ENCODE results near the gene STX3. TPM values are rescaled to one million over a fixed set of nuclear protein-coding genes. Genes with fewer than 3 reads are reported as not detected.
"Not testable (repeated sequence)": the region's sequence is repeated elsewhere in the genome, so short reads cannot be mapped to it uniquely, and the experiment has no call there.

The STX3 gene
- total RNA-seq, 2 donors from 2014 or later: 6.9 to 12.9 TPM

DNA sequence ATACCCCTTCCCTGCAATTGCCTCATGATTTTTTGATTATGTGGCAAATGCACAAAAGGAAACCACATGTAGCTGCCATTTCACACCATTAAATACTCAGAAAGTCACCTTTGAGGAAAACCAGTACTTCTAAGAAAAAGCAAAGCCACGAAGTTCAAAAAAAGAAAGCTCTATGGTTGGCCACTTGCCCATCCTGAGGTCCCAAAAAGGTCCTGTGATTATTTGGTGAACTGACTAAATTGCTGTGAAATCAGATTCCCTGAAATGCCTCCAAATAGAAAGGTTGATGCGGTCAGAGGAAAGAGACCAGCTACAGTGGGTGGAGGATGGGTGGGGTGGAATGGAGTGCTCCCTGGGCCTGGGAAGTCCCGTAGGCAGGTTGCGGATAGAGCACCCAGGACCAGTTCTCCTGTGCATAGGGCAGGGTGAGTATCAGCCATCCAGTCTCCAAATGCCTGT, 28.5 kb downstream of the STX3 start:
- H3K4me1 Mint-ChIP-seq (ENCODE audit: low read depth): no peaks in the 10 kb centered on the region
- H3K36me3 Mint-ChIP-seq (ENCODE audit: insufficient read depth in 2 of 2): peaks cover 0 to 3% of the 10 kb centered on the region in 2 donors
- H3K9me3 Mint-ChIP-seq: no peaks in the 10 kb centered on the region
- DNase-seq (peak in 1 of 2 donors; percentile 6), ATAC-seq (replicated peaks in 1 of 2) (peak; percentile 51 to 74)
- no peak overlapping the region for H3K27ac Mint-ChIP-seq
- H3K27me3 Mint-ChIP-seq (ENCODE audit: low read depth): no peaks in the 10 kb centered on the region
- peak overlapping the region in 1 of 2 donors; percentile 35 for H3K4me3 Mint-ChIP-seq

DNA sequence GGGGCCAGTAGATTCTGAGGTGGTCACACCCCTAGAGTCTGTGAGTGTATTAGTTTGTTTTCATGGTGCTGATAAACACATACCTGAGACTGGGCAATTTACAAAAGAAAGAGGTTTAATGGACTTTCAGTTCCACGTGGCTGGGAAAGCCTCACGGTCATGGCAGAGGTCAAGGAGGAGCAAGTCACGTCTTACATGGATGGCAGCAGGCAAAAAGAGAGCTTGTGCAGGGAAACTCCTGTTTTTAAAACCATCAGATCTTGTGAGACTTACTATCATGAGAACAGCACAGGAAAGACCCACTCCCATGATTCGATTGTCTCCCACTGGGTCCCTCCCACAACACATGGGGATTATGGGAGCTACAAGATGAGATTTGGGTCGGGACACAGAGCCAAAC, 29.3 kb downstream of the STX3 start:
- H3K4me1 Mint-ChIP-seq (ENCODE audit: low read depth); H3K9me3 Mint-ChIP-seq; H3K4me3 Mint-ChIP-seq; ATAC-seq (replicated peaks in 1 of 2); H3K27me3 Mint-ChIP-seq (ENCODE audit: low read depth); H3K36me3 Mint-ChIP-seq (ENCODE audit: insufficient read depth in 2 of 2); DNase-seq; H3K27ac Mint-ChIP-seq: not testable (repeated sequence)

DNA sequence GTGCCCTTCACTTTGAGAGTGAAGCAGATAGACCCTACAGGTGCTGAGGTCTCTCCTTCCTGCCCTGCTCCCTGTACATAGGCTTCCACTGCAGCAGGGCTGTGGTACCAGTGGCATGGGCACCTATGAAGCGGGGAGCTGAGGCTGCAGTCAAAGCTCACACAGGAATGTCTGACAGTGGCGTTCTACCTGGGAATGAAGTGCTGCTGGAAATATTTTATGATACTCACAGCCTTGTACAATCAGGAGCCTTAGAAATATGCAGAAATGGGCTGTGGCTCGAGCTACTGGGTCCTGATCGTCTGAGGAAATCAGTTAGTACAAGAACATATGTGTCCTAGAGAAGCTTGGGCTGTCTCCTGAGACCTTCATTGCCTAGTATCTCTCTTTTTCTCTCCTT, 30.6 kb downstream of the STX3 start:
- Mint-ChIP-seq H3K27me3 (ENCODE audit: low read depth) (no peaks in the 10 kb centered on the region), H3K4me1 (ENCODE audit: low read depth) (no peaks in the 10 kb centered on the region), H3K27ac (no peak overlapping the region), H3K4me3 (no peak overlapping the region), H3K9me3 (no peaks in the 10 kb centered on the region), H3K36me3 (ENCODE audit: insufficient read depth in 2 of 2) (peaks cover 0 to 3% of the 10 kb centered on the region in 2 donors)
- ATAC-seq (replicated peaks in 1 of 2): no peak
- DNase-seq: no peak

DNA sequence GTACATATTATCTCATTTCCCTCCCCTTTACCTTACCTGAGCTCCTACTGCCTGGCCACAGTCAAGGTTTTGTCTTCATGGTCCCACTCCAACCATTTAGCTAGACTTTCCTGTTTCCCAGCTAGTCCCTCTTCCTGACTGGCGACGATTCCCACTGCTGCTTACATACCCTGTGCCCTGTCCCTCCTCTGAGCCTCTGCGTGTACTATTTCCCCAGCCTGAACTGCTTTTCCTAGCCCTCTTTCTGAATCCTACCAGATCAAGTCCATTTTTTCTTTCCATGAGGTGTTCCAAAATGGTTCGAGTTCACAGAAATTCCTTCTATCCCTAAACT, 32.0 kb downstream of the STX3 start:
- Mint-ChIP-seq H3K9me3 (no peaks in the 10 kb centered on the region), H3K36me3 (ENCODE audit: insufficient read depth in 2 of 2) (peaks cover 0 to 2% of the 10 kb centered on the region in 2 donors), H3K27me3 (ENCODE audit: low read depth) (no peaks in the 10 kb centered on the region), H3K27ac (no peak overlapping the region), H3K4me1 (ENCODE audit: low read depth) (no peaks in the 10 kb centered on the region), H3K4me3 (no peak overlapping the region)
- no peak for ATAC-seq (replicated peaks in 1 of 2)
- no peak for DNase-seq

DNA sequence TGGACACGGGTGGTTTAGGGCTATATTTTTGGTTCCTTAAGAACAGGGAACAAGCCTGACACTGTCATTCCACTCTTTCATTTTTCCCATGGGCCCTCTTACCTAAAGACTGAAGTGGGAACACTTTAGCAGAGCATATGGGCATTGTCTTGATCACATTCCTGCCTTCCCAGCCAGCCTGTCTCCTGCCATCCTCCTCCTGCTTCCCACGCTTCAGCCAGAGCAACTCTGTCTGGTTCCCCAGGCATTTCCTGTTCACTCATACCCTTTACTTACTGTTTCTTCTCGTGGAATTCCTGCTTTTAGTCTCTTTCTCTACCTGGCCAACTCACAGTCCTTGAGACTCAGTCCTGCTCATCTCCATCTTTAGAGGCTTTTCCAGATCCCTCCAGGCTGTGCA, 32.6 kb downstream of the STX3 start:
- DNase-seq (no peak), ATAC-seq (replicated peaks in 1 of 2) (no peak)
- Mint-ChIP-seq H3K36me3 (ENCODE audit: insufficient read depth in 2 of 2) (peaks cover 0 to 2% of the 10 kb centered on the region in 2 donors), H3K9me3 (no peaks in the 10 kb centered on the region), H3K4me3 (no peak overlapping the region), H3K4me1 (ENCODE audit: low read depth) (no peaks in the 10 kb centered on the region), H3K27ac (no peak overlapping the region), H3K27me3 (ENCODE audit: low read depth) (no peaks in the 10 kb centered on the region)

DNA sequence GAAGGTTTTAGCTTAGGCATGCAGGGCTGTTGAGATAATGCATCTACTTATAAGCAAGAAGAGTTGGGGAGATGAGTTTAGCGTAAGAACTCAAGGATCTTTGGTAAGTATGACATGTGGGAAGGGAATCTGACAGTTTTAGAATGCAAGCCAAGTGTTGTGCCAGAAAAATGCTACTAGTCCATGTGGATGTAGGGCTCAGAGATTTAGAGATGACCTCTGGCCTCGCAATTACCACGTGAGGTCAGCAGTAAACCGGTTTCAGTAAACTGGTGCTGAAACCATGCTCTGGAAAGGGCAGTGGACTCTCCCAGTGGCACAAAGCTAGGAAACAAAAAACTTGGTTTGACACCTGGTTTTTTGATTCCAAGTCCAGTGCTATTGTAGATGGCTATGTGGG, 36.5 kb downstream of the STX3 start:
- no peaks in the 10 kb centered on the region for H3K36me3 Mint-ChIP-seq (ENCODE audit: insufficient read depth in 2 of 2)
- no peaks in the 10 kb centered on the region for H3K27me3 Mint-ChIP-seq (ENCODE audit: low read depth)
- H3K9me3 Mint-ChIP-seq: no peaks in the 10 kb centered on the region
- DNase-seq (no peak), ATAC-seq (replicated peaks in 1 of 2) (no peak)
- no peak overlapping the region for H3K27ac Mint-ChIP-seq
- H3K4me3 Mint-ChIP-seq: no peak overlapping the region
- H3K4me1 Mint-ChIP-seq (ENCODE audit: low read depth): no peaks in the 10 kb centered on the region

DNA sequence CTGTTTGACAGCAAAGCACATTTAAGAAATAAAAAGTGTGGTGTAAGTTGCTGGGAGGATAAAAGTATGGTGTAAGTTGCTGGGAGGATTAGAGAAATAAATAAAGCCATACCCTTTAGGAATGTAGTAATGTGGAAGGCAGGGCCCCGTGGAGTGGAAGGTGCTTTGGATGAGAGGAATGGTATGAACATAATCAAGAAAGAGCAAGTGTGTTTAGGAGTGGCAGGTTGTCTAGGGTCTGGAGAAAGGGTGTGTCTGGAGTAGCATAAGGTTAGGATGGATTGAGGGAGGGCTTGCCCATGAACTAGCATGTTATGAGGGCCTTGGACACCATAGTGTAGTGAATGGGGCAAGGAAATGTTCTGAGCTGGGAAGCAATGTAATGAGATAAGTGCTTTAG, 37.3 kb downstream of the STX3 start:
- no peak for DNase-seq
- no peaks in the 10 kb centered on the region for H3K9me3 Mint-ChIP-seq
- no peak overlapping the region for H3K27ac Mint-ChIP-seq
- H3K4me1 Mint-ChIP-seq (ENCODE audit: low read depth): no peaks in the 10 kb centered on the region
- H3K27me3 Mint-ChIP-seq (ENCODE audit: low read depth): no peaks in the 10 kb centered on the region
- no peak overlapping the region for H3K4me3 Mint-ChIP-seq
- no peak for ATAC-seq (replicated peaks in 1 of 2)
- no peaks in the 10 kb centered on the region for H3K36me3 Mint-ChIP-seq (ENCODE audit: insufficient read depth in 2 of 2)

DNA sequence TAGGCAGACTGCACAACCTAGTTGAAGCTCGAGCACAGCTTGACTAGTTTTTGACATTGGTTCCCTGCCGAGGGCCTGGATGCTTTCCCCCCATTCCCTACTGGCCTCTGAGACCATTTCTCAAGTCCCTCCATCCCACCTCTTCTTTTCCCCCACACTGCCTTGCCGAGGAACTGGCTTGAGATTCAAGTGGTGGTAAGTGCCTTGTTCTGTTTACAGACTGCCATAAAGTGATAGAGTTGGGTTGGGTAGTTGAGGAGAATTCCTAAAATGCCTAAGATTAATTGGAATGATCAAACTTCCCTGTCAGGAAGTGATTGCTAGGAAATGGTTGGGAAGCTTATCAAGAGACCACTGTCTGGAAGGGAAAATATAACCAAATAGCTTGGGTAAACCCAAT, 39.2 kb downstream of the STX3 start:
- Mint-ChIP-seq H3K27ac (no peak overlapping the region), H3K9me3 (no peaks in the 10 kb centered on the region), H3K27me3 (ENCODE audit: low read depth) (no peaks in the 10 kb centered on the region), H3K4me1 (ENCODE audit: low read depth) (no peaks in the 10 kb centered on the region), H3K36me3 (ENCODE audit: insufficient read depth in 2 of 2) (no peaks in the 10 kb centered on the region), H3K4me3 (no peak overlapping the region)
- no peak for ATAC-seq (replicated peaks in 1 of 2)
- no peak for DNase-seq

DNA sequence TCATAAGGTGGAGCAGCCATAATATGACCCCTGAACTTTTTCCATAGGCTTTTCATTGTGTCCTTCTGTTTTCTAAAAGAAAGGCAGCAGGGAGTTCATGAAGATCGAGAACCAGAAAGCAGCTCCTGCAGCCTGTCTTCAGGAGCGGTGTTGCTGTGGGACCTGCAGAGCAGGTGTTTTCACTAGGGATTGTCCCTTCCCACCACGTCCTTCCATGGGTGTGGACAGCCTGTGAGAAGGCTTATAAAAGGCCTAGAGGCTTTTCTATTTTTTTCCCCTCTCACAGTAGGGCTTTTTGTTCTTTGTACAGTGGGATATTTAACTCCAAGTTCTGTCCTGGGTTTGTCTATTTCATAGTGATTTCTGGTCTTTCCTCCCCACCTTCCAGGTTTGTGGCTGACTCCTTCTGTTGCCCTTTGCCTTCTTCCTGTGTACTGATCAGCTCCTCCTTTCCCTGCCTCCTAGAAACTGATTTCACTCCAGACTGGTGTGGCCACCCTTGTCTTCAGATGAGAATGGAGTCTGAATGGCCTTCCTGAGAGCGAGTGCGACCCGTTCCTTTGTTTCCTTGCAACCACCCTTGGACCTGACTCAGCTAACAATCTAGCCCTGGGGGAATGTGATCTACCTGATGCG, 45.3 kb downstream of the STX3 start:
- Mint-ChIP-seq H3K9me3 (no peaks in the 10 kb centered on the region), H3K36me3 (ENCODE audit: insufficient read depth in 2 of 2) (no peaks in the 10 kb centered on the region), H3K4me3 (no peak overlapping the region), H3K27me3 (ENCODE audit: low read depth) (no peaks in the 10 kb centered on the region), H3K27ac (no peak overlapping the region), H3K4me1 (ENCODE audit: low read depth) (no peaks in the 10 kb centered on the region)
- DNase-seq (no peak), ATAC-seq (replicated peaks in 1 of 2) (no peak)

DNA sequence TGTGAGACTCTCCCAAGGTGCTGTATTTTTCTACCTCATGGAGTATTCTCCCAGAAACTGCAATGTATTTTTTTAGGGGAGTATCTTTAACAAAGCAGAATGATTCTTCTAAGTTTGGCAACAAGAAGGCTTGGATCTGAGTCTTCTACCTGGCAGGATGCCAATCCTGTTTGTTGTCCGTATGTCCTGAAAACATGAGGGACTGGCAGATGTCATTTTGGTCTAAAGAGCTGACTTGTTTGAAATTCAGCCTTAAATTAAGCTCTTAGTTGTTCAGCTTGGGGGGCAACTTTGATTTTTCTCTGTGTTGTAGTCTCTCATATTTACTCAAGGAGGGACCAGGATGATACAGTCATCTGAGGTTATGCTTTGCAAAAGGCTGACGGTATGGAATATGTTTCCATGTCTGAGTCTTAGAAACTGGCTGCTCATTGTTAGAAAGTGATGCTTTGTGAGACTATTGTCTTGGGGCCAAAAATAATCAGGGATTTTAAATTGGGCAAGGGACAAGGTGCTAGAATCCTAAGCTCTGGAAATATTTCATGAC, 46.1 kb downstream of the STX3 start:
- H3K36me3 Mint-ChIP-seq (ENCODE audit: insufficient read depth in 2 of 2): no peaks in the 10 kb centered on the region
- no peak overlapping the region for H3K27ac Mint-ChIP-seq
- DNase-seq (no peak), ATAC-seq (replicated peaks in 1 of 2) (no peak)
- H3K4me3 Mint-ChIP-seq: no peak overlapping the region
- no peaks in the 10 kb centered on the region for H3K4me1 Mint-ChIP-seq (ENCODE audit: low read depth)
- no peaks in the 10 kb centered on the region for H3K27me3 Mint-ChIP-seq (ENCODE audit: low read depth)
- no peaks in the 10 kb centered on the region for H3K9me3 Mint-ChIP-seq

DNA sequence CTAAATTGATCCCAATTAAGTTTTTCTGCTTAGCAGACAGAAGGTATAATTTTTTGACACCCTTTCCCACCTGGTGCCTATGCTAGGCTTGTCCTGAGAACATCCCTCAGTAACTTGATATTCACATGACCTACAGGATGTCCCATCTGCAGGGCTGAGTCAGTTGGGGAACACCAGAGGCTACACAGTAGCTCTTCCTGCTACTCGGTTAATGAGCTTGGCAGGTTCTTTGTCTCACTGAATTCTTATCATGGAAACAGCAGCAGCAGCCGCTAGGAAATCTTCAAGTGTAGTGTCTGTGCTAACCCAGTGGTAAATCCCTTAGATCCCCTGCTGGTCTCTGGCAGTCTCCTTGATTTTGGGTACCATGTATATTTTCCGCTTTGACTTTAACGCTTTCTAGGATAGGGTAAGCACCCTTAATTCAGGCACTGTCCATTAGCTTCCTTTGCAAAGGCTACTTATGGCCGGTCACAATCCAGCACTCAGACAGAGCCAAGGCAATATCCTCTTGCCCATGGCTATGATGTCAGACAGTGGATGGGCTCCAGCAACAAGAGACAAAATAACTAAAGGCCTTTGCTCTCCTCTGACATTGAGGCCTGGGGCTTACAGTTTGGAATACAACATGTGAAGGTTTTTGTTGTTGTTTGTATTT, 46.9 kb downstream of the STX3 start:
- Mint-ChIP-seq H3K4me3 (no peak overlapping the region), H3K4me1 (ENCODE audit: low read depth) (no peaks in the 10 kb centered on the region), H3K36me3 (ENCODE audit: insufficient read depth in 2 of 2) (peaks cover 3 to 7% of the 10 kb centered on the region in 2 donors), H3K27me3 (ENCODE audit: low read depth) (no peaks in the 10 kb centered on the region), H3K9me3 (no peaks in the 10 kb centered on the region), H3K27ac (no peak overlapping the region)
- DNase-seq (no peak), ATAC-seq (replicated peaks in 1 of 2) (peak; percentile 37 to 42)

DNA sequence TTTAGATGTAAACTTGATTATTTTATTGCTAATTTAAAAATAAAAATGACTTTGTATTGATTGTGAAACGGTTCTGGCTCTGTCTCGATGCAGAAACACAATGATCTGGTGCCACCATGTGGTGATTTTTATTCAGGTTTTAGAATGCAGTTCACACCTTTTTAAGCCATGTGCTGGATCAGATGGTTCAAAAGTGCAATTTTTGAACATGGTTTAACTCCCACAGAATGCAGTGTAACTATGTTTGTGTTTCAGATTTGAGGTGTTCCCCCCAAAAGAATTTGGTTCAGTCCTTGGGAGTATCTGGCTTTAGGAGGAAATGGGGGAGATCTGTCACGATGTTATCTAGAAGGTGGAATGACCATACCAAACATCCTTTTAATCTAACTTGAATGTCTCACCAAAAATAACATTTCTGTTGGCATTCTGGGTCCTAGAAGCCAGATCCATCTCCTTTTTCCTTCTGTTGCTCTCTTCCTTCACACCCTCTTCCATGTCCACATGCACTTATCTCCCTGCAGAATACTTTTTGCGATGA, 47.5 kb downstream of the STX3 start:
- Mint-ChIP-seq H3K27ac (no peak overlapping the region), H3K4me1 (ENCODE audit: low read depth) (no peaks in the 10 kb centered on the region), H3K9me3 (no peaks in the 10 kb centered on the region), H3K27me3 (ENCODE audit: low read depth) (no peaks in the 10 kb centered on the region), H3K4me3 (no peak overlapping the region), H3K36me3 (ENCODE audit: insufficient read depth in 2 of 2) (peaks cover 3 to 7% of the 10 kb centered on the region in 2 donors)
- peak; percentile 35 to 52 for DNase-seq
- ATAC-seq (replicated peaks in 1 of 2): peak; percentile 67 to 73

DNA sequence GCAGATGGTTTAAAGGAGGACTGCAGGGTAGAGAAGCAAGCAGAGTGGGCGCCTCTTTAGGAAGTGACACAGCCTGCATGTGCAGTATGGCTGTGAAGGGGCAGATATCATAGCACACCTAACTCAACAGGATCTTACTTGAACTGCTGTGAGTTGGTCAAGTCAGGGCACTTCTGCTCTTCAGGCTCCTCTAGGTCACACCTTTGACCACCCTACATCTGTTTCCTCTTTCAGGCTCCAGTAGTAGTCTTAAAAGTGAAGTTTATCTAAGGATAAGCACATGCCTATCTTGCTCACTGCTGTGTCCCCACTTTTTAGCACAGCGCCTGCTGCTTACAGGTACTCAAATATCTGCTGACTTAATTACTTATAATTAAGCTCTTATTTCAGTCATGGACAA, 48.9 kb downstream of the STX3 start:
- no peak overlapping the region for H3K4me3 Mint-ChIP-seq
- H3K4me1 Mint-ChIP-seq (ENCODE audit: low read depth): peaks cover 9% of the 10 kb centered on the region
- H3K9me3 Mint-ChIP-seq: no peaks in the 10 kb centered on the region
- no peak overlapping the region for H3K27ac Mint-ChIP-seq
- no peak for DNase-seq
- no peaks in the 10 kb centered on the region for H3K27me3 Mint-ChIP-seq (ENCODE audit: low read depth)
- peaks cover 3 to 7% of the 10 kb centered on the region in 2 donors for H3K36me3 Mint-ChIP-seq (ENCODE audit: insufficient read depth in 2 of 2)
- no peak for ATAC-seq (replicated peaks in 1 of 2)

Data from activated T-cell treated with anti-CD3 and anti-CD28 coated beads, Interleukin-2, amount 50 U/mL, for 72 hours (primary cell).